HG02884 (cell line): ENCODE measurements around the gene GALNT14.

Experiments used
- ATAC-seq: cut with Tn5 transposase; IDR thresholded peaks from one replicate; pipeline ENCODE4 v1.9.1; 2021; ENCODE audit warnings: mild to moderate bottlenecking, moderate library complexity; ENCODE audit not compliant: unreplicated experiment

The GALNT14 gene

DNA sequence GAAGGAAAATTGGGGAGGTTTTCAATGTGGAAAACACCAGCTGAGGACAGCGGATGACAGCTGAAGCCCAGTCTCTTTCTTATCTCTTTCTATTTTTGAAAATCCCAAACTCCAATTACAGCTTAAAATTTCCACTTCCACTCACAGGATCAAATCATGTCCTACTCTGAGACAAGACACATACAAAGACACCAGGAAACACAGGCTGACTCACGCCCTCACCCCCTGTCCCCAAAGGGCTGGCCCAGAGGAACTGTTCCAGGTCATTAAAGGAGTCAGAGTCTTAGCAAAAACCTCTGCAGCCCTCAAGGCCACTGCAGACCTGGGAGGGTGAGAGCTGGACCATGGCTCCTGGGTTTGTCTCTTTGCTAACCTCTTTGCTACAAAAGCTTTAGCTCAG, 187.9 kb downstream of the GALNT14 start:
- no peak for ATAC-seq

DNA sequence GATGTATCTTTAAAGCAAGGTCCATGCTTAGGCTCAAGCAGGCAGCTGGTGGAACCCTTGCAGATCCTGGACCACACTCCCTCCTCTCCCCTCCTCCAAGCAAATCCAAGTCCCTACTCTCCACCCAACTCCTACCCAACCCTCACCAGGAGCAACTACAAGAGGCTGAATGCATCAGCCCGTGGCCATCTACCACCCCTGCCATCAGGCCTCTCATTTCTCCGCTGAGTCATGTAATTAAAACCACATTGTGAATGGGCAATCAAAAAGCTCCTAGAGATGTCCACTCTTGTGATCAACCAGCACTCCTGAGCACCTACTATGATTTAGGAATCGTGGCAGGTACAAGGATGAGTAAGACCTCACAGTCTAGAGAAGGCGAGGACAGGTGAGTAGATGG, 188.8 kb downstream of the GALNT14 start:
- no peak for ATAC-seq

DNA sequence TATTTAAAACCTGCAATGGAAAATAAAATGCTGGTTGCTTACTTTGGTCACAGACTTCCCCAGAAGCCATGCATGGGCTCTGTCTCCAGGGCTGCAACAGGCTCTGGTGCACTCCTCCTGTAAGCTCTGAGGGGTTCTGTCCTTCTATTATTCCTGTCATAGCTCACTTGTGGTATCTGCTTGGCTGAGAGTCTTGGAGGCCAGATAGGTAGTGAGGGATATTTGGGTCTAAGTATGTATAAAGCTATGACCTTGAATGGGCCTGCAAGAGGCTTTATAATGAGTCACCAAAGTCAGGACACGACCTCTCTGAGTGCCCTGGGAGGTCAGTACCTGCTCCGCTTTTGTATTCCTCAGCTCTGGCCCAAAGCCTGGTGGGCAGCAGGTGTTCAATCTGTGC, 189.4 kb downstream of the GALNT14 start:
- no peak for ATAC-seq

DNA sequence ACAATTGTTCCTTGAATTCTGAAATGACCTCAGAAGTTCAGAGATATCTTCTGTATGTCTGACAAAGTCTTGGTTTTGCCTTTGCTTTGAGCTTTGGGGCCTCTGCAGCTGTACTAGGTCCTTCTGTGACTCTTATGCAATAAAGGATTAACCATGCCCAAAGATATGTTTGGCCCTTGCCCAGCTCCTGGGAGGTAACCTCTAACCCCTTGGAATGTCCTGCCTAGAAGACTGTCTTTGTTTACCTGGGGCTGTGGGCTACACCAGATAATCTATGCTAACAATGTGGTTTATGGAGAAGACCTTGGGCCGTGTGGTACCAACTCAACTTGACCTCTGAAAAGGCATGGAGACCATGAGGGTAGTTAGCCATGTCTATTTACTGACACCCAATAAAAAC, 190.1 kb downstream of the GALNT14 start:
- ATAC-seq: no peak

DNA sequence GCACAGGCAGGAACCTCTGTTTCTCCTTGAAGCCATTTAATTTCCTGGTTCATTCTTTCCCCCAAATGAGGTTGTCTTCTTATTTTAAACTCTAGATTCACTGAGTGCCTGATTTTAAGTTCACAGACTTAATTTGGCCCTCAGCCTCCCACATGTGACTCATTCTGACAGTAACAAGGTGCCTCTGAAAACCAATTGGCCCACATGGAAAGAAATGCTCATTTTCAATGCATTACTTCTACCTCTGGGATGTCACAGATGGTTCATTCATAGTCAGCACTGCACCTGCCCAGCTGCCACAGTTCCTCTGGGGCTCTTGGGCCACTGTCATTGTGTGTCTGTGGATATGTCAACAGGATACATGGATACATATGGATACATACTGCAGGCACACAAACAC, 190.6 kb downstream of the GALNT14 start:
- no peak for ATAC-seq

DNA sequence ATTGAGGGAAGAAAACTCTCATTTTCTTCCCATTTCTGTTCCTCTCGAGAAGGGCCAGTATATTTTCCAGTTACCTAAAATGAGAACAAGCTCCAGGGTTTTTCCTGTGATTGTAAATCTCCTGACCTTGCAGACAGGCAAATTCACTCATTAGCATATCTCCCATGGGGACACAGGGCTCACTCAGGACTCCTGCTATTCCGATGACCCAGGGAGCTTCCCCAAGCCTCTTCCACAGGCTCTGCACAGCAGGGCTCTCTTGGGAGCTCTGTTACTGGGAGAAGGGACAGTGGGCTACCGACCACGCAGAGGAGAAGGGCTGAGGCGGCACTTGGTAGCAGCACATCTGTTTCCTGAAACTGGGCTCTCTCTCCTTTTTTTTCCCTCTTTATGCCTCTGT, 195.8 kb downstream of the GALNT14 start:
- ATAC-seq: no peak

DNA sequence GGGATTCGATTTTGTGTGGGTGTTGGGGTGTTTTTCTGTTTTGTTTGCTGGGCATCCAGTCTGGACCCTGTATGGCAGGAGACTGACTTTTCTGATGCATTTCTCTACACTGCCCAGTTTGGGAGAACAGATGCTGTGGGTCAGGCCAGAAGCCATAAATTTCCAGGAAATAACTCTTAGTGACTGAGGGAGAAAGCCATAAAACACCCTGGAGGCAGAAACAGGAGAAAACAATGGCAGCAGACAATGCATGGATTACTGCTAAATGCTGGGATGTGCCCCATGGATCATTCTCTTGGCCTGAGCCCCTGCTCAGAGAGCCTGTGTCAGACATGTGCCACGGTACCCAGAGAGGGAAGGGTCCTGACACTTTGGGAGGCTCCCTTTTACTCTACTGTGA, 197.4 kb downstream of the GALNT14 start:
- no peak for ATAC-seq

DNA sequence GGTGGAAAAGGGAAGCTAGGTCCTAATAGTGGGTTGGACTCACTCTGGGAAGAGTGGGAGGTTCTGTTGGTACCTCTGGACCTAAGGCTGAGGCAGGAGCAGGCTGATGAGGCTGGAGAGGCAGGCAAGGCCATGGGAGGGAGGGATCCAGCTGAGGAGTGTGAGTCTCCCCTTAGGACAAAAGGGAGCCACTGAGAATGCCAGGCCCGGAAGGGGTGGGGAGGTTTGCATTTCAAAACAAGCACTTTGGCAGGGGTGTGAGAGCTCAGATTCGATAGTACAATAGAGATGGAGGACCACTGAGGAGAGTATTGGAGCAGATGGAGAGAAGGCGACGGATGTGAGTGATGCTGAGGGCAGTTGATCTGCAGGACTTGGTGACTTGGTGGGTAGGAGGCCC, 198.9 kb downstream of the GALNT14 start:
- no peak for ATAC-seq

DNA sequence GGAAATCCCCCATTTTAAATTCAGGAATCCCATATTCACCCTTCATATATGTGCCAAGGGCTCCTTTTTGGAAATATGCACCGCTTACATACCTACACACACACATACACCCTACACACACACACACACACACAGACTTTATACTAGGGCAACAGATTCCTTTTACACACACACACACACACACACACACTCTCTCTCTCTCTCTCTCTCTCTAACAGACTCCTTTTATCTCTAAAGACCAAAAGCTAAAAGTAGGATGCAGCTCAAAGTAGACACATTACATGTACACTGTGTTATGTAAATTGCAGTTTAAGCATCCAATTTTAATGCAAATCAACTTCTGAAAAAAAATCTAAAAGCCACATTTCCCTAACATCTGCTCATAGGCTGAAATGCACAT, 200.0 kb downstream of the GALNT14 start:
- no peak for ATAC-seq

DNA sequence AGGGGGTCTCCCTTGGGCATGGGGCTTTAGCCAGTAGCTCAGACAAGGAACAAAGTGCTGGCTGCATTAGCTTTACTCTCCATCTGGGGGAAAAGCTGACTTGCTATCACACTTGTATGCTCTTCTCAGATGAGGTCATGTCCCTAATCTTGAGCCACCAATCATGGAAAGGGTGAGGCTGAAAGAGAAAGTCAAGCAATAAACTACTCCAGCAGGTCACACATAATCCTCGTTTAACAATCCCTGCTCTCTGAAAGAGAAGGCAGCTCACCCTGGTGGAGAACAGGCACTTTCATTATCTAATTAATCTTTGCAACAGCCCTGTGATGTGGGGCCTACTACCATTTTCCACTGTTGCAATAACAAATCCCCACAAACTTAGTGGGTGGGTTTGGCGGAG, 201.3 kb downstream of the GALNT14 start:
- ATAC-seq: no peak

DNA sequence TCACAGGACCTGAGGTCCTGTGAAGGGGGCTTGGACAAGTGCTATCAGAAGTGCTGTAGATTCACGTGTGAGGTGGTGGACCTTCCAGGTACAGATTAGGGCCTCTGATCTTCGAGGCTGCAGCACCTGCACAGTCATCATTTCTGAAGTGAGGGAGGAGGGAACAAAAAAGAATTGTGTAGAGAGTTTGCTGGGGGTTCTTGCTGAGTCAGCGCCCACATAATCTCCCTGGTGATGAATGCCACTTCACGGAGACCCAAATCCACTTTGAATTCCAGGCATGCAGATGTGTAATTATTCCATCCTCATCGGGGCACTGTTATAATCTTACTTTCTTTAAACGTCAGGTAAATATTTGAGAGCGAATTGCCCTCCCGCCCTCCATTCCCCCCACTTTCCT, 202.4 kb downstream of the GALNT14 start:
- ATAC-seq: no peak

DNA sequence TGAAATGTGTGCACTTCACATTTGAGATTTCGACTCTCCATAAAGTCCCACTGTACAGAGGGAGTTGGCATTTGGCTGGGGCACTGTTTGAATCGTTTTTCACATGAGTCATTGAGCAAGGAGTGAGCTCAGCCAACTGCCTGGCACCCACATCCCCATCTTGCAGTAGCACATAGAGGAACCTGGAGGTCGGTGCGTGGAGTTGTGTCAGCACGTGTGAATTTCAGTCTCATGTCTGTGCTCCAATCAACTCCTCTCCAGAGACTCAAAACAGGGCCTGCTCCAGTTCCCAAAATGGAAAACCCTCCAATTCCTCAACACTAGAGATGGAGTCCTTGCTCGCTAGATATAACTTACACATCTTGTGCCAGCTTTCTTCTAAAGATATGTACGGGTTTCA, 204.2 kb downstream of the GALNT14 start:
- ATAC-seq: no peak

DNA sequence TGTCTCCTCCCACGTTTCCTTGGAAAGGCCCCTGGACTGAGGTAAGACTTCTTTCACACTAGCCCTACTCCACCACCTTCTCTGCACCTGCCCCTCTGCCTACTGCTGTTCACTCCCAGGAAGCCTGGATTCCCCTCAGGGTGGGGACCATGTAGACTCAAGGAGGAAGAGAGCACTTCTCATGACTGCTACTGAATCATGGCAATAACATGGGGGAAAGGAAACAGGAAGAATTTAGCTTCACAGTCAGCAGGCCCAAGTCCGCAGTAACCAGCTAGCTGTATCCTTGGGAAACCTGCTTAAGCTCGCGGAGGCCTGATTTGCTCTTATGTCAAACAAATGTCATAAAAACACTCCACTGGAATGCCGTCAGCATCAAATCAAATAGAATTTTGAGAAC, 204.7 kb downstream of the GALNT14 start:
- no peak for ATAC-seq

DNA sequence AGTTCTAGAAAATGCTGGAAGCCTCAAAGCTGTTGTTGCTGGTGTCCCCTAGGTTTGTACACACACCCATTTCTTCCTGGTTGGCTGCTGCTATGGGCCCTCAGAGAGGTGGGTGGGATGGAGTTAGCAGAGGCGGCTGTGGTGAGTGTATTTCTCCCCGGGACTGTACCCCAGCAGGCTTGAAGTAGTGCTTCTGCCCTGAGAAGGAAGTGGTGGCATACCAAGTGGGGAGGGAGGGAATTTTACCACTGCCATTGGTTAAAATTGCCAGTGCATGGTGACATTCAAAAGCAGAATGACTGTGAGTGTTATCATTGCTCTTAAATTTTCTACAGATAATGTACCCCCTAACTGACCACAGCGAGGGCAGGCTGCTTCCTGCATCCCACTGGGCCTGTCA, 205.4 kb downstream of the GALNT14 start:
- ATAC-seq: no peak

DNA sequence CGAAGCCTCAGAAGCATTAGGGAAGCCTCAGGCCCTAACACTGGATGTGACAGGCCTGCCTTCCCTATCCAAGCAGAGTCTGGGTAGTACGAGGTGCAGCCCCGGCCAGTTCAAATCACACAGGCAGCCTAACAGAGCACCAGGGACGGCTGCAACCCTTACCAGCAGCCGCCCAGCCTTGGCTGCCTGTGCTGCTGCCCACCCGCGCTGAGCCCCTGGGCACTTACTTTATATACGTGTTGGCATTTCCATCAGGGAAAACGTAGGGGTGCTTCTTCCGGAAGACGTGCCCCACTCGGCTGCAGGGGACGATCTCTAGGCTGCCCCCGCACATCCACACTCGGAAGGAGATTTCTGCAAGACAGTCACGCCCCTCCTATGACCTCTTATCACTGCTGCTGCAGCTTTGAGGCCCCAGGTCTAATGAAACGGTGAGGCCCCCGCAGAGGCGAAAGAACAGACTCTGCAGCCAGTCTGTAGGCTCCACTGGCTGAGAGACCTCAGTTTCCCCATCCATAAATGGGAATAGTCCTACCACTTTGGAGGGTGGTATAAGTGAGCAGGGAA, 206.3 kb downstream of the GALNT14 start:
- no peak for ATAC-seq

DNA sequence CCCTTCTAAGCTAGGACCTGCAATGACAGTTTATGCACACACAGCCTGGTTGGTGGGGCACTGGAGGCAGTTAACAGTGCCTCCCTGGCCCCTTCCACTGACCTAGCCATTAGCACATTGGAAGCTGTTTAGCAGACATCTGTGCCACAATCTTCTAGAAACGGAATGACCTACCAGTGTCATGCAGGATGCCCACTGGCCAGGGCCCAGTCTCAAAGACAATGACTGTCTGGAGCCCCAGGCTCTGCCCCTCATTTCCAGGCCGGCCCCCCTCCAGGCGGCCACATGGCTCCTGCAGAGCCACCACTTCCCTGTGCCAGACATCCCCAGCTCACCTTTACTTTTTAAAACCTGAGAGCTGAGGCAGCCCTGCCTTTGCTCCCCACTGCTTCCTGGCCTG, 207.5 kb downstream of the GALNT14 start:
- no peak for ATAC-seq

DNA sequence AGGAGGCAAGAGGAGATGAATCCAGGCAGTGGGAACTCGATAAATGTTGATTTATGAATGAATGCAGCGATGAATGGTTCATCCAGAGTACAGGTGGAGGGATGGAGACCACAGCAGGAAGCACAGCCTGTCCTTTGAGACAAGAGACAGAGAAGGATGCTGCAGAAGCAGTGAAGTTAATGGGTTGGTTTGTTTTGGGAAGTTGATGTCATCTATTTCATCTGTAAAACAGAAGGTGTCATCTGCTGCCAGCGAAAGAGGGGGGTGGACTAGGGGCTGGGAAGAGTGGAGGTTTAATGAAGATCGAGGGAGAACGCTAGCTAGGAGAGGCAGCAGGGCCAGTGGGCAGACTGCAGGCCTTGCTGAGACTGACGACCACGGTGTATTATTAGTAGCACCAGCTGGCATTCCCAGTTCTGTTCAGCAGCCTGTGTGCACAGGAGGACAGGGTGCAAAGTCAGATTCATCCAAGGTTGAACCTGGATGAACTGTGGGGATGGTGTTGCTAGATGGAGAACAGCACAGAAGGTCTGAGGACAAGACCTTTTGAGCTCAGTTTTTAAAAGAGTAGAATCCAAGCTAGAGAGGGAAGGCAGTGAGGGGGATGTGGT, 210.7 kb downstream of the GALNT14 start:
- no peak for ATAC-seq

DNA sequence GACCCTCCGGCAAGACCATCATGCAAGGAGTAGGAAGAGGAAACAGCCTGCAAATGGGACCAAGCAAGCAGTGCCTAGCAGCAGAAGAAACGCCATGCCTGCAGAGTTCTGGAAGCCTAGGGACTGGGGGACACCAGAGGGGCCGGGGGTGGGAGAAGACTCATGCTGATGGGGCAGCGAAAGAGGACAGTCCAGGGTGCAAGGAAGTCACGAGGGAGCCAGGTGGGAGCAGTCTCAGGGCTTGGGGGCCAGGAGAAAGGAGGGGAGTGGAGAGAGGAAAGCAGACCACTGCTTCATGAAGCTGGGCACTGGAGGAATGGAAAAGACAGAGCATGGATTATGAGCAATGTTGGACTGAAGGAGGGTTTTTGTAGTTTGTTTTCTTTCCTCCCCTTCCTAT, 211.6 kb downstream of the GALNT14 start:
- no peak for ATAC-seq

DNA sequence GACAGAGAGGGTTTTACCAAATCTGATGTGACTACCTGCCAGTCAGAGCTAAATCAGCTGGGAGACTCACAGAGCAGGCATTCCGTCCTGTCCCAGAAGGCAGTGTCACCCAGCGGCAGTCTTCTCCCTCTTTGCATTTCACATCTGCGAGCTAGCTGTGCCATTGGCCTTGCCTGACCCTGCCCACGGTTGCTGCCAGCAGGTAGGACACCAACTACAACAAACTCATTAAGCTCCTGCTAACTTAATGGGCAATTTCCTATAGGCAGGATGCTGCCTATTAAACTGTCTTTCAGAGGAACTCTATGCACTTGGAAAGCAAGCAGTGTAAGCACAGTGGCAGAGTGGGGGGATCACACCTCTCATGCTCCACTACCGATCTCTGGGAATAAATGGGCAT, 214.6 kb downstream of the GALNT14 start:
- no peak for ATAC-seq

DNA sequence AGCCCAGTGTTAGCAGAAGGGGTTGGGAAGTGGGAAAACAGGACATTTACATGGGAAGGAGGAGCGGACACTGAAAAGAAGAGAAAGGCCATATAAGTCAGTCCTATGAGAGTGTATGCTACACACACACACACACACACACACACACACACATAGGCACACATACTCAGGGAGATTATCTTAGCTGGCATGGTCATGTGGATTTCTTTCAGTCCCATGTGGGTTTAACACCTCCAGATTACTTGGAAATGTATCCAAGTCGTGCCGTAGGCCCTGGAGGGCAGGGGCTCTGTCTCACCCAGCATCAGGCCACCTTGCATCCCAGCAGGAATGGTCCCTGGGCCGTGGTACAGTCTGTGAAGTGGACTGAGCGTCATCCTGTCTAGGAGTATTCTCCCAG, 217.7 kb downstream of the GALNT14 start:
- no peak for ATAC-seq

DNA sequence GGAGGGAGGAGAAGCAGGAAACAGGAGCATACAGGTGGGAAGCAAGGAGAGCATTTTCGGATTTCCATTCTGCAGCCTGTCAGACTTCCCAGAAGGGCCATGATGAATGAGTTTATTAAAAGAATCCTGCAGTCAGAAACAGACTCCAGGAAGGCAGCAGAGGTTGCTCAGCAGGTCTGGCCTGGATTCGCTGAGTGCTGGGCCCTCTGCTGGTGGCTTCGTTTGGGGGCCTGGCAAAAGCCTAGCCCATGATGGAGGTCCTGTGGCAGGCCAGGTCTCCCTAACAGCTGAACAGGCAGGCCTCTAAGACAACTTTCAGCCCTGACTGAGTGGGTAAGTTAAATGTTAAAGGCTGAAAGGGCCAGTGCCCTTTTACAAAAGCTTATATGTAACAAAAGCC, 222.8 kb downstream of the GALNT14 start:
- ATAC-seq: no peak

DNA sequence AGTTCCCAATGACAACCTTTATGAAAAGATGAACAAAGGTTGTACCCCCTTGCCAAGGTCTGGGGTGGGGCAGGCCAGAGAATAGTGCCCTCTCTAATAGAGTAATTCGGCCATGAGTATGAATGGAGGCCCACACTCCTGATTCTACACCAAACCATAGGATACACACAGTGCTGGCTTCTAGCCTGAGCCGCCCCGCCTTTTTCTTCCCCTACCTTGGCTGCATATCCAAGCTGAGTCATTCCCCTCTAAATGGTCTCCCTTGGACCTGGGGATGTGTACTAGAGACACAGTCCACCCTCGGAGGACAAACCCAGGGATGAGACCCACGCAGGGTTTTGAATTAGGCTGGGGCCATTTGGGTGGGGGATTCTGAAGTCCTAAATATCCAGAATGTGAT, 223.8 kb downstream of the GALNT14 start:
- no peak for ATAC-seq

DNA sequence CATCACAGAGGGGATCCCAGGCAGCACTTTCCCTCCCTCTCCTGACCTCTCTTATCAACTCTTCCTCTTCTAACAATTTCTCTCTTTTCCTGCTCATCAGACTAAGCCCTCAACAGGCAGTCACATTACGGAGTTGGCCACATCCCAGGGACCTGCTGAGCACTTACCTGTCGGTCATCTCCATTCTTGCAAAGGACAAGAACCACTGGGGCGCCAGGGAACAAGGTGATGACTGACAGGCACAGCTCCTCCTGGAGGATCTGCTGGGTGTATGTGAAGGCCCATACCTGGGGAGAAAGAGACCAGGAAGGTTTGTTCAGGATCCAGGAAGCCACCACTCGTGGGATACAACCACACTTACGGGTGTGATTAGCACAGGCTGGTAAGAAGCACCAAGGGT, 226.2 kb downstream of the GALNT14 start:
- ATAC-seq: no peak
